Caki2 (cell line): ENCODE measurements around the gene PSME4. TPM values are rescaled to one million over a fixed set of nuclear protein-coding genes. Genes with fewer than 3 reads are reported as not detected.
"Not testable (repeated sequence)": the region's sequence is repeated elsewhere in the genome, so short reads cannot be mapped to it uniquely, and the experiment has no call there.

ENCODE experiments used
- DNase-seq: peaks from one replicate; pipeline ENCODE4 v3.0.0-alpha.2; 2015; ENCODE audit warnings: low read depth
- in situ Hi-C: cut with HindIII; loops from 2 replicates; pipeline ENCODE4 v1.10.0; 2016; ENCODE audit warnings: low sequenced_read_pairs, low pct_unique_long_range_greater_than_20kb, mixed read lengths
- total RNA-seq: library from RNA; depleted of rRNA; stranded (reverse); fragments of >200 nt; shearing (Covaris generic); gene quantifications from 2 replicates; pipeline ENCODE4 v1.2.3, GENCODE V29; 2014; ENCODE audit warnings: low replicate concordance

PSME4 gene
- total RNA-seq, 1 experiment from 2014 or later: 13.0 TPM

- no peak for DNase-seq
- in situ Hi-C loops: no loop called here
These were observed 109.0 kb downstream of the PSME4 start for GRCh38 chr2:53861824-53862223.

GRCh38 chr2:53859206-53860181, 111.3 kb downstream of the PSME4 start, which contains the start of gene GPR75:
Gene GPR75 (minus strand): TSS chr2:53859967. CDS start chr2:53854756, 5,211 bp downstream.
- DNase-seq: no peak

GRCh38 chr2:53856272-53856671, 114.5 kb downstream of the PSME4 start:
- no peak for DNase-seq
- in situ Hi-C loops: no loop called here

More at GRCh38 chr2:53859206-53860181, 111.3 kb downstream of the PSME4 start, which contains the start of gene GPR75:
- in situ Hi-C loops: no loop called here

GRCh38 chr2:53854678-53855077, 116.1 kb downstream of the PSME4 start:
- in situ Hi-C loops: no loop called here
- DNase-seq: no peak

GRCh38 chr2:53852532-53852931, 118.3 kb downstream of the PSME4 start:
- in situ Hi-C loops: no loop called here
- DNase-seq: no peak

- DNase-seq, in situ Hi-C loops: not testable (repeated sequence)
These were observed 119.6 kb downstream of the PSME4 start for GRCh38 chr2:53851052-53851757.

GRCh38 chr2:53848062-53848461, 122.7 kb downstream of the PSME4 start:
- in situ Hi-C loops: no loop called here
- no peak for DNase-seq

GRCh38 chr2:53843595-53843994, 127.2 kb downstream of the PSME4 start:
- no peak for DNase-seq
- in situ Hi-C loops: no loop called here

- in situ Hi-C loops: no loop called here
- DNase-seq: no peak
These were observed 127.9 kb downstream of the PSME4 start for GRCh38 chr2:53842891-53843290.

- DNase-seq, in situ Hi-C loops: not testable (repeated sequence)
These were observed 129.1 kb downstream of the PSME4 start for GRCh38 chr2:53841651-53842050.

- no peak for DNase-seq
- in situ Hi-C loops: no loop called here
These were observed 130.2 kb downstream of the PSME4 start for GRCh38 chr2:53840580-53840979.

- DNase-seq, in situ Hi-C loops: not testable (repeated sequence)
These were observed 140.9 kb downstream of the PSME4 start for GRCh38 chr2:53829980-53830290.

- in situ Hi-C loops: no loop called here
- no peak for DNase-seq
These were observed 141.4 kb downstream of the PSME4 start for GRCh38 chr2:53829273-53829979.

- in situ Hi-C loops: no loop called here
- no peak for DNase-seq
These were observed 142.5 kb downstream of the PSME4 start for GRCh38 chr2:53828331-53828730.

GRCh38 chr2:53827398-53828175, 143.2 kb downstream of the PSME4 start:
- in situ Hi-C loops: no loop called here
- no peak for DNase-seq

- in situ Hi-C loops: no loop called here
- DNase-seq: no peak
These were observed 144.0 kb downstream of the PSME4 start for GRCh38 chr2:53826587-53827397.

- in situ Hi-C loops: no loop called here
- DNase-seq: no peak
These were observed 144.8 kb downstream of the PSME4 start for GRCh38 chr2:53826030-53826410.
